GM12878 (cell line): Measurements from ENCODE around the gene TMEM132D. TPM values are rescaled to one million over a fixed set of nuclear protein-coding genes. Genes with fewer than 3 reads are reported as not detected.

ENCODE experiments used
- ATAC-seq: fragments of 200-7000 bp; cut with Tn5 transposase; 3 replicates; pipeline ENCODE4 v1.9.1; 2020; ENCODE audit warnings: mild to moderate bottlenecking, moderate library complexity
- BruUV-seq: library from RNA; stranded (reverse); fragments of 400-500 nt; replicated peaks from 2 replicates; lab custom pipeline; 2021; lab: Mats Ljungman, UMichigan
- CTCF ChIA-PET: fragments of 300-600 bp; sonication (Branson Sonifier 250); formaldehyde crosslinking; extraction: SDS; loops from one replicate; lab custom pipeline; 2021; ENCODE audit warnings: inconsistent platforms; lab: Yijun Ruan, JAX
- POLR2A ChIA-PET: fragments of 350-600 bp; formaldehyde crosslinking; extraction: SDS; loops from one replicate; lab custom pipeline; 2021; ENCODE audit warnings: inconsistent platforms; lab: Charles Lee
- RAD21 ChIA-PET: fragments of 300-600 bp; sonication (Branson Sonifier 250); formaldehyde crosslinking; loops from one replicate; lab custom pipeline; 2023; ENCODE audit warnings: antibody characterized with exemption; ENCODE audit not compliant: unreplicated experiment; lab: Charles Lee
- SMC1A ChIA-PET: fragments of 300-600 bp; sonication (Branson Sonifier 250); formaldehyde crosslinking; loops from one replicate; lab custom pipeline; 2023; ENCODE audit not compliant: unreplicated experiment, uncharacterized antibody; lab: Charles Lee
- DNase-seq: peaks from one replicate; pipeline ENCODE4 v3.0.0-alpha.2; 2011; ENCODE audit warnings: low read depth, low spot score
- FAIRE-seq: peaks from 3 replicates; lab custom pipeline; 2011; peaks lifted over from hg19 to GRCh38; lab: Jason Lieb, UNC
- H2AFZ ChIP-seq: 2 replicates; pipeline ENCODE4 v1.6.0; 2011; ENCODE audit warnings: low read depth, low read length, control low read depth; ENCODE audit not compliant: control insufficient read depth
- H3K27ac ChIP-seq: 2 replicates; pipeline ENCODE4 v1.5.1; 2011; ENCODE audit warnings: control low read depth; ENCODE audit not compliant: control insufficient read depth, insufficient read depth
- H3K27me3 ChIP-seq, 2 experiments: replicated peaks in 1 of 2; 2 replicates each; pipeline versions ENCODE4 v1.6.0 to v1.6.1; 2011; ENCODE audit warnings: low read length in 1 of 2; ENCODE audit not compliant: control insufficient read depth in 2 of 2, insufficient read depth in 2 of 2
- H3K36me3 ChIP-seq, 2 experiments: 2 replicates each; pipeline ENCODE4 v1.5.1; 2011; ENCODE audit warnings: low read length in 1 of 2; ENCODE audit not compliant: control insufficient read depth in 2 of 2, insufficient read depth in 2 of 2
- H3K4me1 ChIP-seq: 2 replicates; pipeline ENCODE4 v1.6.1; 2011; ENCODE audit warnings: mild to moderate bottlenecking, low read length, moderate library complexity, mixed read lengths; ENCODE audit not compliant: control insufficient read depth, insufficient read depth
- H3K4me2 ChIP-seq: 2 replicates; pipeline ENCODE4 v1.6.0; 2011; ENCODE audit warnings: control low read depth; ENCODE audit not compliant: control insufficient read depth, insufficient read depth
- H3K4me3 ChIP-seq: fragments of 200-600 bp; sonication (generic); 2 replicates; pipeline ENCODE4 v1.5.1; 2016
- H3K79me2 ChIP-seq: 2 replicates; pipeline ENCODE4 v1.6.0; 2011; ENCODE audit warnings: low read length; ENCODE audit not compliant: control insufficient read depth, insufficient read depth
- H3K9ac ChIP-seq: 2 replicates; pipeline ENCODE4 v1.8.0; 2011; ENCODE audit warnings: low read length, control low read depth, mixed read lengths; ENCODE audit not compliant: control insufficient read depth, insufficient read depth
- H3K9me3 ChIP-seq: replicated peaks from 3 replicates; pipeline ENCODE4 v1.5.1; 2011; ENCODE audit warnings: mild to moderate bottlenecking, low read length; ENCODE audit not compliant: control insufficient read depth, insufficient read depth
- H4K20me1 ChIP-seq: 2 replicates; pipeline ENCODE4 v1.6.0; 2011; ENCODE audit not compliant: control insufficient read depth, insufficient read depth
- BHLHE40 ChIP-seq, 2 experiments: fragments of 450-650 bp in 1 of 2; IDR thresholded peaks; 2 replicates each; pipeline ENCODE4 v1.6.1; 2011 to 2017; ENCODE audit warnings: low read depth in 2 of 2, borderline replicate concordance in 1 of 2, improper control_type of control experiment in 1 of 2, low read length in 1 of 2, mild to moderate bottlenecking in 1 of 2
- CBFB ChIP-seq: IDR thresholded peaks from 2 replicates; pipeline ENCODE4 v1.6.1; 2016; ENCODE audit warnings: antibody characterized with exemption, low read depth
- IRF4 ChIP-seq: IDR thresholded peaks from 2 replicates; pipeline ENCODE4 v1.6.1; 2011; ENCODE audit warnings: low read depth, low read length
- KDM1A ChIP-seq: fragments of 200-600 bp; sonication (generic); IDR thresholded peaks from 2 replicates; pipeline ENCODE4 v1.6.1; 2016; ENCODE audit warnings: borderline replicate concordance
- PAX8 ChIP-seq: fragments of 450-650 bp; IDR thresholded peaks from 2 replicates; pipeline ENCODE4 v1.6.1; 2017; ENCODE audit warnings: mild to moderate bottlenecking, moderate library complexity
- PKNOX1 ChIP-seq: fragments of 450-650 bp; IDR thresholded peaks from 2 replicates; pipeline ENCODE4 v1.6.1; 2016; ENCODE audit warnings: mild to moderate bottlenecking
- RBBP5 ChIP-seq: fragments of 200-600 bp; sonication (generic); conservative IDR thresholded peaks from 2 replicates; pipeline ENCODE4 v1.6.1; 2016
- SMC3 ChIP-seq: IDR thresholded peaks from 2 replicates; pipeline ENCODE4 v1.6.1; 2011; ENCODE audit warnings: low read length, improper control_type of control experiment, borderline replicate concordance
- TBL1XR1 ChIP-seq: IDR thresholded peaks from 2 replicates; pipeline ENCODE4 v1.6.1; 2012; ENCODE audit warnings: low read depth, low read length, improper control_type of control experiment
- ZBTB33 ChIP-seq: fragments of 450-650 bp; IDR thresholded peaks from 2 replicates; pipeline ENCODE4 v1.6.1; 2017; ENCODE audit warnings: mild to moderate bottlenecking
- WGBS: methylation state at CpG from one replicate; pipeline ENCODE4 v1.1.6; 2016; ENCODE audit warnings: low lambda C conversion rate; ENCODE audit not compliant: insufficient replicate concordance, insufficient coverage; ENCODE audit errors: missing lambda C conversion rate; 5-methylcytosine and 5-hydroxymethylcytosine counted together
- in situ Hi-C: fragments of 300-500 bp; cut with MboI; formaldehyde crosslinking; loops from 9 replicates; pipeline ENCODE4 v1.14.3; 2018; ENCODE audit warnings: mixed read lengths
- intact Hi-C: fragments of 100-400 bp; cut with micrococcal nuclease; formaldehyde crosslinking; loops from one replicate; pipeline ENCODE4 v1.14.2; 2022; ENCODE audit not compliant: unreplicated experiment
- polyA plus RNA-seq, 11 experiments: library from polyadenylated mRNA; depleted of rRNA in 4 of 11; unstranded in 6 of 11; stranded (reverse) in 5 of 11; fragments of >200 nt; fragmentation: Nextera tagmentation in 4 of 11; fragmentation: Illumina TruSeq in 1 of 11; extraction: Ambion mirVana in 4 of 11; extraction: Trizol in 1 of 11; gene quantifications; 1 replicate in 1 of 11; 2 replicates in 10 of 11; pipeline versions ENCODE4 v1.2.1 to v1.2.3, GENCODE V29; 2011 to 2016; ENCODE audit warnings: inconsistent platforms in 2 of 11, missing spikeins in 2 of 11, low read depth in 1 of 11
- total RNA-seq, 4 experiments: library from RNA; depleted of rRNA in 3 of 4; stranded (reverse); fragments of >200 nt in 3 of 4; fragmentation: Illumina TruSeq in 1 of 4; extraction: Trizol in 1 of 4; gene quantifications; 2 replicates each; pipeline versions ENCODE4 v1.2.1 to v1.2.3, GENCODE V29; 2013 to 2021
- TF ChIP-seq, protein P1 (sequence below): fragments of 450-650 bp; IDR thresholded peaks from 2 replicates; pipeline ENCODE4 v1.6.1; 2016; ENCODE audit warnings: mild to moderate bottlenecking
- TF ChIP-seq, protein P2 (sequence below): fragments of 150-350 bp; IDR thresholded peaks from 2 replicates; pipeline ENCODE4 v1.6.1; 2016; ENCODE audit warnings: low read depth, low read length

The TMEM132D gene
- total and polyA plus RNA-seq, 10 of the 15 experiments (the other 5 are each of a cell fraction or from before 2014, with no cell fraction given), result under 0.01 to 0.12 (median 0.02) TPM; not detected in 3

DNA sequence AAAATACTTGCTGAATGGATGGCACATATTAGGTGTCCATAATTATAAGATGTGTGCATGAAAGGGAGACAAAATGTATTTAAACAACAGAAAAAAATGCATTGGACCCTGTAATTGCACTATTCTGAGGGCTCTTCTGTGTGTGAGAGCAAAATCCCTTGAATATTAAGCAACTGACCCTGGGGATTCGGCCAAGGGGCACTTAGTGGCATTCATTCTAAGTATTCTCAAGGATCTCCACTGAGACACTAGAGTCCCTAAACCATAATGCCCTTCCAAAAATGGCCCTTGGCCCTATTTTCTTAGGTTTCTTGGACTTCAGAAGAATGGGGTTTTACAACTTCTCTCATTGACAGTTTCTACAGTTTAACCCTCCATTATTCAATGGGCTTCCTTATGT, 662.0 kb downstream of the TMEM132D start:
- Histone ChIP-seq H3K4me3 (no peak overlapping the region), H3K36me3 (no peaks in the 10 kb centered on the region), H3K9ac (no peak overlapping the region), H3K4me1 (no peaks in the 10 kb centered on the region), H4K20me1 (no peaks in the 10 kb centered on the region), H3K27me3 (no peaks in the 10 kb centered on the region), H3K9me3 (no peaks in the 10 kb centered on the region), H3K79me2 (no peaks in the 10 kb centered on the region), H3K4me2 (no peak overlapping the region), H2AFZ (no peak overlapping the region), H3K27ac (no peak overlapping the region)
- ChIA-PET RAD21 (no interaction called here), SMC1A (no interaction called here), CTCF (interaction anchor here (0.5 to 0.6 kb wide), 2 partner anchors 271 to 882 kb away, joined by 3 to 4 read pairs; no protein-coding TSS in a partner anchor), POLR2A (no interaction called here)
- intact Hi-C loops, result no loop called here
- ATAC-seq (no peak), FAIRE-seq (no peak), DNase-seq (no peak)
- BruUV-seq, result no TSS peak
- in situ Hi-C loops, result no loop called here
- TF ChIP-seq TBL1XR1 (no peak), CBFB (no peak), BHLHE40 (IDR thresholded peaks at IDR 0.05; ENCODE audit: borderline replicate concordance in 1 of 2, low read depth in 2 of 2, low read length in 1 of 2) (no peak), IRF4 (no peak), ZBTB33 (no peak), PAX8 (no peak), KDM1A (no peak), RBBP5 (no peak), SMC3 (no peak), PKNOX1 (no peak)
- TF ChIP-seq, protein P1, sequence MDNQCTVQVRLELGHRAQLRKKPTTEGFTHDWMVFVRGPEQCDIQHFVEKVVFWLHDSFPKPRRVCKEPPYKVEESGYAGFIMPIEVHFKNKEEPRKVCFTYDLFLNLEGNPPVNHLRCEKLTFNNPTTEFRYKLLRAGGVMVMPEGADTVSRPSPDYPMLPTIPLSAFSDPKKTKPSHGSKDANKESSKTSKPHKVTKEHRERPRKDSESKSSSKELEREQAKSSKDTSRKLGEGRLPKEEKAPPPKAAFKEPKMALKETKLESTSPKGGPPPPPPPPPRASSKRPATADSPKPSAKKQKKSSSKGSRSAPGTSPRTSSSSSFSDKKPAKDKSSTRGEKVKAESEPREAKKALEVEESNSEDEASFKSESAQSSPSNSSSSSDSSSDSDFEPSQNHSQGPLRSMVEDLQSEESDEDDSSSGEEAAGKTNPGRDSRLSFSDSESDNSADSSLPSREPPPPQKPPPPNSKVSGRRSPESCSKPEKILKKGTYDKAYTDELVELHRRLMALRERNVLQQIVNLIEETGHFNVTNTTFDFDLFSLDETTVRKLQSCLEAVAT, result no peak
- TF ChIP-seq, protein P2, sequence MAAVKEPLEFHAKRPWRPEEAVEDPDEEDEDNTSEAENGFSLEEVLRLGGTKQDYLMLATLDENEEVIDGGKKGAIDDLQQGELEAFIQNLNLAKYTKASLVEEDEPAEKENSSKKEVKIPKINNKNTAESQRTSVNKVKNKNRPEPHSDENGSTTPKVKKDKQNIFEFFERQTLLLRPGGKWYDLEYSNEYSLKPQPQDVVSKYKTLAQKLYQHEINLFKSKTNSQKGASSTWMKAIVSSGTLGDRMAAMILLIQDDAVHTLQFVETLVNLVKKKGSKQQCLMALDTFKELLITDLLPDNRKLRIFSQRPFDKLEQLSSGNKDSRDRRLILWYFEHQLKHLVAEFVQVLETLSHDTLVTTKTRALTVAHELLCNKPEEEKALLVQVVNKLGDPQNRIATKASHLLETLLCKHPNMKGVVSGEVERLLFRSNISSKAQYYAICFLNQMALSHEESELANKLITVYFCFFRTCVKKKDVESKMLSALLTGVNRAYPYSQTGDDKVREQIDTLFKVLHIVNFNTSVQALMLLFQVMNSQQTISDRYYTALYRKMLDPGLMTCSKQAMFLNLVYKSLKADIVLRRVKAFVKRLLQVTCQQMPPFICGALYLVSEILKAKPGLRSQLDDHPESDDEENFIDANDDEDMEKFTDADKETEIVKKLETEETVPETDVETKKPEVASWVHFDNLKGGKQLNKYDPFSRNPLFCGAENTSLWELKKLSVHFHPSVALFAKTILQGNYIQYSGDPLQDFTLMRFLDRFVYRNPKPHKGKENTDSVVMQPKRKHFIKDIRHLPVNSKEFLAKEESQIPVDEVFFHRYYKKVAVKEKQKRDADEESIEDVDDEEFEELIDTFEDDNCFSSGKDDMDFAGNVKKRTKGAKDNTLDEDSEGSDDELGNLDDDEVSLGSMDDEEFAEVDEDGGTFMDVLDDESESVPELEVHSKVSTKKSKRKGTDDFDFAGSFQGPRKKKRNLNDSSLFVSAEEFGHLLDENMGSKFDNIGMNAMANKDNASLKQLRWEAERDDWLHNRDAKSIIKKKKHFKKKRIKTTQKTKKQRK, result no peak
- WGBS, result 6% methylated on average over 1 of the region's 1 CpG
